ENCODE results near the gene SAE1. TPM values are rescaled to one million over a fixed set of nuclear protein-coding genes. Genes with fewer than 3 reads are reported as not detected.

The SAE1 gene
- total RNA-seq, 1 donor from 2014 or later, result 114 TPM

DNA sequence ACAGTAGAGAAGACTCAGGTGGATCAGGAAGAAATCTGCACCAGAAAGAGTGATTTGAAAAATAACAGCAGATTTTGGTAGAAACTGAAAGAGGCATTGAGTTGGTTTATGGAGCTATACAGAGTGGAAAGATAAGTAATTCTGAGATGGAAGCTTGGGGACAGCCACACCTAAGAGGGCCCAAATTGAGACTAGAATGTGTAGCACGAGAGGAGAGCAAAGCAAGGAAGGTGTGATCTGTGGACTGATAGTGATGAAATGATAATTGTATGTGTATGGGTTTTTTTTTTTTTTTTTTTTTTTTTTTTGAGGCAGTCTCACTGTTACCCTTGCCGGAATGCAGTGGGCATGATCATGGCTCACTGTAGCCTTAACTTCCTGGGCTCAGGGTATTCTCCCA, 16.3 kb downstream of the SAE1 start:
- DNase-seq (ENCODE audit: low read depth), result no peak
- Histone ChIP-seq H3K27me3 (ENCODE audit: control insufficient read depth, insufficient read depth, low read length) (no peaks in the 10 kb centered on the region), H3K4me3 (ENCODE audit: low read depth, low read length) (no peak overlapping the region), H3K36me3 (ENCODE audit: control insufficient read depth, insufficient read depth, low read length) (peaks cover 1% of the 10 kb centered on the region)
- TF ChIP-seq, protein P1, sequence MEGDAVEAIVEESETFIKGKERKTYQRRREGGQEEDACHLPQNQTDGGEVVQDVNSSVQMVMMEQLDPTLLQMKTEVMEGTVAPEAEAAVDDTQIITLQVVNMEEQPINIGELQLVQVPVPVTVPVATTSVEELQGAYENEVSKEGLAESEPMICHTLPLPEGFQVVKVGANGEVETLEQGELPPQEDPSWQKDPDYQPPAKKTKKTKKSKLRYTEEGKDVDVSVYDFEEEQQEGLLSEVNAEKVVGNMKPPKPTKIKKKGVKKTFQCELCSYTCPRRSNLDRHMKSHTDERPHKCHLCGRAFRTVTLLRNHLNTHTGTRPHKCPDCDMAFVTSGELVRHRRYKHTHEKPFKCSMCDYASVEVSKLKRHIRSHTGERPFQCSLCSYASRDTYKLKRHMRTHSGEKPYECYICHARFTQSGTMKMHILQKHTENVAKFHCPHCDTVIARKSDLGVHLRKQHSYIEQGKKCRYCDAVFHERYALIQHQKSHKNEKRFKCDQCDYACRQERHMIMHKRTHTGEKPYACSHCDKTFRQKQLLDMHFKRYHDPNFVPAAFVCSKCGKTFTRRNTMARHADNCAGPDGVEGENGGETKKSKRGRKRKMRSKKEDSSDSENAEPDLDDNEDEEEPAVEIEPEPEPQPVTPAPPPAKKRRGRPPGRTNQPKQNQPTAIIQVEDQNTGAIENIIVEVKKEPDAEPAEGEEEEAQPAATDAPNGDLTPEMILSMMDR (IDR thresholded peaks at IDR 0.05; ENCODE audit: insufficient read depth, low read length, poor library complexity, severe bottlenecking), result no peak

GRCh38 chr19:47151627-47152026, 21.0 kb downstream of the SAE1 start:
- peaks cover 4% of the 10 kb centered on the region for H3K36me3 ChIP-seq (ENCODE audit: control insufficient read depth, insufficient read depth, low read length)
- no peaks in the 10 kb centered on the region for H3K27me3 ChIP-seq (ENCODE audit: control insufficient read depth, insufficient read depth, low read length)
- H3K4me3 ChIP-seq (ENCODE audit: low read depth, low read length), result no peak overlapping the region
- TF ChIP-seq, protein P1 (IDR thresholded peaks at IDR 0.05; ENCODE audit: insufficient read depth, low read length, poor library complexity, severe bottlenecking), result no peak
- DNase-seq (ENCODE audit: low read depth), result no peak

DNA sequence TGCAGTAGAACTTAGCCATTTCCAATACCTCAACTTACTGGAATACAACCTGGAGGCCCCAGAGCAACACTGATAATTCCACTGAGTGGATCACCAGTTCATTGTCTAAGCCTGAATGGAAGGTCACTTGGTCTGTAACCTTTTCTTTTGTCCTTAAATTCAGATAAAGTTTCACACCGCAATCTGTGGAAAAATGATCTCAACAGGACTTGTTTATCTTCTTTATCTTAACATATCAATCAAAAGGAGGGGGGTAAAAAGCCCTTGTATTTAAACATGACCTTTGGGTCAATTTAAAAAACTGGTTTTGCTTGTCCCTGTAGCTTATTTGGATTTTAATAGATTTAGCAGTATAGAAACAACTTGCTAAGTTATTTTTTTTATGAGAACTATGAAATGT, 21.6 kb downstream of the SAE1 start:
- TF ChIP-seq, protein P1 (IDR thresholded peaks at IDR 0.05; ENCODE audit: insufficient read depth, low read length, poor library complexity, severe bottlenecking), result no peak
- no peak for DNase-seq (ENCODE audit: low read depth)
- Histone ChIP-seq H3K27me3 (ENCODE audit: control insufficient read depth, insufficient read depth, low read length) (no peaks in the 10 kb centered on the region), H3K36me3 (ENCODE audit: control insufficient read depth, insufficient read depth, low read length) (peaks cover 4% of the 10 kb centered on the region), H3K4me3 (ENCODE audit: low read depth, low read length) (no peak overlapping the region)

- H3K36me3 ChIP-seq (ENCODE audit: control insufficient read depth, insufficient read depth, low read length), result peaks cover 4% of the 10 kb centered on the region
- no peak for DNase-seq (ENCODE audit: low read depth)
- no peaks in the 10 kb centered on the region for H3K27me3 ChIP-seq (ENCODE audit: control insufficient read depth, insufficient read depth, low read length)
- TF ChIP-seq, protein P1 (IDR thresholded peaks at IDR 0.05; ENCODE audit: insufficient read depth, low read length, poor library complexity, severe bottlenecking), result no peak
- no peak overlapping the region for H3K4me3 ChIP-seq (ENCODE audit: low read depth, low read length)
Observed at GRCh38 chr19:47152632-47153031, 22.0 kb downstream of the SAE1 start.

GRCh38 chr19:47153266-47153665, 22.6 kb downstream of the SAE1 start:
- TF ChIP-seq, protein P1 (IDR thresholded peaks at IDR 0.05; ENCODE audit: insufficient read depth, low read length, poor library complexity, severe bottlenecking), result no peak
- no peak for DNase-seq (ENCODE audit: low read depth)
- H3K36me3 ChIP-seq (ENCODE audit: control insufficient read depth, insufficient read depth, low read length), result peaks cover 5% of the 10 kb centered on the region
- no peak overlapping the region for H3K4me3 ChIP-seq (ENCODE audit: low read depth, low read length)
- no peaks in the 10 kb centered on the region for H3K27me3 ChIP-seq (ENCODE audit: control insufficient read depth, insufficient read depth, low read length)

DNA sequence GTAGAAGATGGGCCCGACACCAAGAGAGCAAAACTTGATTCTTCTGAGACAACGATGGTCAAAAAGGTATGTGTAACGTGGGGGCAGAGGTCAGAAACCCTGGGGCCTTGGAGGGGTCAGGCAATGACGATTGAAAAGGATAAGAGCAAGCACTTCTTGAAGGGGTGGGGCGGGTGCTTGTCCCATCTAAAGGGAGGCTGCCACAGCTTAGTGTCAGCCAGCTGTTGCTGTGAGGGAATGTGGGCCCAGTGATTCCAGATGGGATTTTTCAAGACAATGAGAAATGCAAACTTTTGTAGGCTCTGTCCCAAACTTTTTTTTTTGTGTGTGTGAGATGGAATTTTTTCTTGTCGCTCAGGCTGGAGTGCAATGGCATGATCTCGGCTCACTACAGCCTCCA, 24.5 kb downstream of the SAE1 start:
- no peak overlapping the region for H3K4me3 ChIP-seq (ENCODE audit: low read depth, low read length)
- no peaks in the 10 kb centered on the region for H3K27me3 ChIP-seq (ENCODE audit: control insufficient read depth, insufficient read depth, low read length)
- DNase-seq (ENCODE audit: low read depth), result no peak
- TF ChIP-seq, protein P1 (IDR thresholded peaks at IDR 0.05; ENCODE audit: insufficient read depth, low read length, poor library complexity, severe bottlenecking), result no peak
- H3K36me3 ChIP-seq (ENCODE audit: control insufficient read depth, insufficient read depth, low read length), result peaks cover 6% of the 10 kb centered on the region
